Adrenal gland (tissue), 12 donors: ENCODE measurements around the gene RPH3AL. TPM values are rescaled to one million over a fixed set of nuclear protein-coding genes. Genes with fewer than 3 reads are reported as not detected.
A peak's percentile ranks its signal among the peaks of the same experiment; 100 is the strongest.

ENCODE experiments used
- DNase-seq, 7 donors: peaks; one replicate each; pipeline ENCODE4 v3.0.0-alpha.2; 2019 to 2020
- H3K27ac ChIP-seq, 5 donors: fragments of 200-600 bp; sonication (generic) in 4 of 5; 1 replicate in 3 of 5; 2 replicates in 2 of 5; pipeline versions ENCODE4 v1.5.1 to v1.8.0; 2016 to 2020; ENCODE audit warnings: mild to moderate bottlenecking in 1 of 5
- H3K27me3 ChIP-seq: fragments of 200-600 bp; 2 replicates; pipeline ENCODE4 v1.8.0; 2021
- H3K36me3 ChIP-seq, 2 donors: fragments of 200-600 bp; replicated peaks in 1 of 2; 1 replicate in 1 of 2; 2 replicates in 1 of 2; pipeline versions ENCODE4 v1.5.1 to v1.8.0; 2018 to 2022
- H3K4me1 ChIP-seq, 2 donors: fragments of 200-600 bp; replicated peaks in 1 of 2; 1 replicate in 1 of 2; 2 replicates in 1 of 2; pipeline versions ENCODE4 v1.5.1 to v1.8.0; 2018 to 2021
- H3K4me3 ChIP-seq, 4 donors: fragments of 200-600 bp; sonication (generic) in 3 of 4; one replicate each; pipeline ENCODE4 v1.5.1; 2016 to 2018
- H3K9me3 ChIP-seq, 3 donors: fragments of 200-600 bp; sonication (generic) in 1 of 3; replicated peaks in 1 of 3; 1 replicate in 2 of 3; 2 replicates in 1 of 3; pipeline versions ENCODE4 v1.5.1 to v1.8.0; 2016 to 2021
- CTCF ChIP-seq, 6 experiments: fragments of 450-650 bp in 4 of 6; fragments of 200-600 bp in 2 of 6; sonication (generic) in 1 of 6; IDR thresholded peaks; 1 replicate in 5 of 6; 2 replicates in 1 of 6; pipeline versions ENCODE4 v1.5.1 to v1.8.0; 2016 to 2021; ENCODE audit warnings: antibody characterized with exemption in 6 of 6, mild to moderate bottlenecking in 2 of 6, moderate library complexity in 1 of 6
- POLR2A ChIP-seq, 2 donors: fragments of 450-650 bp; IDR thresholded peaks; one replicate each; pipeline ENCODE4 v1.6.1; 2017; ENCODE audit warnings: antibody characterized with exemption in 2 of 2, mild to moderate bottlenecking in 2 of 2, moderate library complexity in 1 of 2
- WGBS, 4 donors: extraction: QIAGEN DNeasy Blood & Tissue Kit in 2 of 4; methylation state at CpG; one replicate each; pipeline versions ENCODE4 v1.1.5 to v1.1.7; 2013 to 2017; 5-methylcytosine and 5-hydroxymethylcytosine counted together
- intact Hi-C, 2 donors: fragments of 100-400 bp; cut with DNase I; formaldehyde crosslinking; loops; one replicate each; pipeline versions ENCODE4 v1.14.1 to v1.15.0; 2022 to 2023
- polyA plus RNA-seq, 3 donors: library from polyadenylated mRNA; stranded (reverse); fragments of 200-250 nt in 2 of 3; fragments of 350-450 nt in 1 of 3; fragmentation: Illumina TruSeq in 1 of 3; extraction: RNeasy Lipid Tissue Mini Kit (QIAGEN cat#74804) in 1 of 3; gene quantifications; one replicate each; pipeline ENCODE4 v1.2.3, GENCODE V29; 2013 to 2014
- total RNA-seq, 9 donors: library from RNA; depleted of rRNA in 4 of 9; stranded (reverse); fragments of >200 nt in 4 of 9; fragments of 120-200 nt in 1 of 9; fragmentation: NEBNext Ultra II Directional in 1 of 9; extraction: Animal tissue kit (Norgen Biotek cat#: 25700) in 1 of 9; gene quantifications; one replicate each; pipeline versions ENCODE4 v1.1.0 to v1.2.4, GENCODE V29; 2013 to 2023
- donor health status: healthy with polysubstance abuse.
- donor health status: Bipolar disorder and iron deficiency.
- donor health status: DM: yes; HTN: yes; CAD: no.
- donor health status: DM: no; HTN: no; CAD: no.
- donor health status: DM: no; HTN: no; CAD: no.
- donor health status: DM: yes; HTN: yes; CAD: no.

The RPH3AL gene
- total and polyA plus RNA-seq, 12 donors, result 7.7 to 79.2 (median 33.7) TPM

GRCh38 chr17:286571-286970 is 66.0 kb downstream of the RPH3AL start:
- intact Hi-C loops, result no loop called here
- Histone ChIP-seq H3K36me3 (no peaks in the 10 kb centered on the region), H3K4me3 (no peak overlapping the region), H3K27ac (no peak overlapping the region), H3K27me3 (no peaks in the 10 kb centered on the region), H3K9me3 (no peaks in the 10 kb centered on the region), H3K4me1 (no peaks in the 10 kb centered on the region)
- DNase-seq, result peak in 6 of 7 donors; percentile 3 to 29 (median 10)
- 82 to 95% (median 89%) methylated on average over 14 to 16 of the region's 16 CpGs for WGBS, 4 donors
- no peak for TF ChIP-seq CTCF (IDR thresholded peaks at IDR 0.05)
- no peak for TF ChIP-seq POLR2A (IDR thresholded peaks at IDR 0.05)

GRCh38 chr17:285751-286422 is 66.7 kb downstream of the RPH3AL start:
- DNase-seq, result peak in 5 of 7 donors; percentile 6 to 40 (median 12)
- TF ChIP-seq CTCF (IDR thresholded peaks at IDR 0.05), result no peak
- no peak for TF ChIP-seq POLR2A (IDR thresholded peaks at IDR 0.05)
- H3K4me1 ChIP-seq, result no peaks in the 10 kb centered on the region
- H3K4me3 ChIP-seq, result no peak overlapping the region
- no peaks in the 10 kb centered on the region for H3K9me3 ChIP-seq
- no peak overlapping the region for H3K27ac ChIP-seq
- whole genome bisulfite sequencing, 4 donors, result 88 to 92% (median 90%) methylated on average over 29 to 31 of the region's 31 CpGs
- H3K36me3 ChIP-seq, result no peaks in the 10 kb centered on the region
- intact Hi-C loops, result no loop called here
- no peaks in the 10 kb centered on the region for H3K27me3 ChIP-seq

- no peaks in the 10 kb centered on the region for H3K36me3 ChIP-seq
- no peak overlapping the region for H3K4me3 ChIP-seq
- no peaks in the 10 kb centered on the region for H3K9me3 ChIP-seq
- WGBS, 4 donors, result 91 to 95% (median 92%) methylated on average over 23 to 29 of the region's 29 CpGs
- no peaks in the 10 kb centered on the region for H3K27me3 ChIP-seq
- peak in 5 of 7 donors; percentile 3 to 42 (median 10) for DNase-seq
- peaks cover 0 to 2% of the 10 kb centered on the region in 2 donors for H3K4me1 ChIP-seq
- intact Hi-C loops, result no loop called here
- TF ChIP-seq CTCF (IDR thresholded peaks at IDR 0.05) (no peak), POLR2A (IDR thresholded peaks at IDR 0.05) (no peak)
- no peak overlapping the region for H3K27ac ChIP-seq
Observed at GRCh38 chr17:284676-285355, 67.8 kb downstream of the RPH3AL start.

GRCh38 chr17:283911-284675 is 68.5 kb downstream of the RPH3AL start:
- Histone ChIP-seq H3K4me3 (no peak overlapping the region), H3K27ac (no peak overlapping the region), H3K9me3 (no peaks in the 10 kb centered on the region), H3K36me3 (no peaks in the 10 kb centered on the region), H3K27me3 (no peaks in the 10 kb centered on the region), H3K4me1 (peaks cover 0 to 9% of the 10 kb centered on the region in 2 donors)
- DNase-seq, result peak in 5 of 7 donors; percentile 4 to 38 (median 10)
- intact Hi-C loops, result no loop called here
- TF ChIP-seq POLR2A (IDR thresholded peaks at IDR 0.05), result no peak
- 80 to 93% (median 86%) methylated on average over 17 to 25 of the region's 25 CpGs for WGBS, 4 donors
